Upper lobe of left lung (tissue), 4 donors: Measurements from ENCODE around the gene TMEM181.

Experiments used
- CTCF ChIP-seq, 6 experiments: fragments of 450-650 bp in 4 of 6; fragments of 200-600 bp in 2 of 6; sonication (generic) in 2 of 6; IDR thresholded peaks; one replicate each; pipeline ENCODE4 v1.5.1; 2016 to 2019; ENCODE audit warnings: antibody characterized with exemption in 6 of 6
- POLR2AphosphoS5 ChIP-seq, 2 donors: sonication (generic); formaldehyde crosslinking; IDR thresholded peaks; one replicate each; pipeline ENCODE4 v1.5.1; 2017; ENCODE audit warnings: antibody characterized with exemption in 2 of 2

GRCh38 chr6:158559338-158559894 is 475 bp upstream of the TMEM181 start:
- TF ChIP-seq POLR2AphosphoS5 (IDR thresholded peaks at IDR 0.05), result no peak
- TF ChIP-seq CTCF (IDR thresholded peaks at IDR 0.05), result no peak
